Measurements from ENCODE around the gene NIBAN1. TPM values are rescaled to one million over a fixed set of nuclear protein-coding genes. Genes with fewer than 3 reads are reported as not detected.

NIBAN1 gene
- total and polyA plus RNA-seq, 2 experiments from 2014 or later: 6.9 to 11.1 TPM

- TF ChIP-seq EZH2phosphoT487 (IDR thresholded peaks at IDR 0.05; ENCODE audit: low read depth, severe bottlenecking, unreplicated experiment) (no peak), EZH2 (IDR thresholded peaks at IDR 0.05; ENCODE audit: borderline replicate concordance) (no peak), CTCF (IDR thresholded peaks at IDR 0.05; ENCODE audit: poor library complexity) (no peak)
Measured at GRCh38 chr1:184951788-184952187, 22.5 kb downstream of the NIBAN1 start.

GRCh38 chr1:184950906-184951305, 23.4 kb downstream of the NIBAN1 start:
- no peak overlapping the region for H3K27ac ChIP-seq
- WGBS (ENCODE audit: low lambda C conversion rate, missing lambda C conversion rate): 79% methylated on average over 2 of the region's 2 CpGs
- no peak overlapping the region for H3K4me3 ChIP-seq
- no peaks in the 10 kb centered on the region for H3K36me3 ChIP-seq (replicated peaks; ENCODE audit: insufficient read depth, low read depth)
- no peak overlapping the region for H2AFZ ChIP-seq
- no peak for DNase-seq (ENCODE audit: low spot score)
- no peaks in the 10 kb centered on the region for H4K20me1 ChIP-seq (ENCODE audit: insufficient read depth, poor library complexity, severe bottlenecking)
- no peak for TF ChIP-seq CTCF (IDR thresholded peaks at IDR 0.05; ENCODE audit: poor library complexity)
- TF ChIP-seq EZH2 (IDR thresholded peaks at IDR 0.05; ENCODE audit: borderline replicate concordance): no peak
- TF ChIP-seq EZH2phosphoT487 (IDR thresholded peaks at IDR 0.05; ENCODE audit: low read depth, severe bottlenecking, unreplicated experiment): no peak
- H3K9me2 ChIP-seq (replicated peaks; ENCODE audit: insufficient read depth): no peaks in the 10 kb centered on the region
- H3K27me3 ChIP-seq: no peaks in the 10 kb centered on the region
- no peak overlapping the region for H3K4me2 ChIP-seq
- H3K9me3 ChIP-seq (ENCODE audit: low read depth): no peaks in the 10 kb centered on the region
- H3K4me1 ChIP-seq (ENCODE audit: insufficient read depth): peaks cover 13% of the 10 kb centered on the region
- no peaks in the 10 kb centered on the region for H3K79me2 ChIP-seq

More at GRCh38 chr1:184951788-184952187, 22.5 kb downstream of the NIBAN1 start:
- Histone ChIP-seq H3K9me3 (ENCODE audit: low read depth) (no peaks in the 10 kb centered on the region), H3K9me2 (replicated peaks; ENCODE audit: insufficient read depth) (no peaks in the 10 kb centered on the region), H3K4me3 (no peak overlapping the region), H3K27me3 (no peaks in the 10 kb centered on the region), H3K36me3 (replicated peaks; ENCODE audit: insufficient read depth, low read depth) (no peaks in the 10 kb centered on the region), H3K4me2 (no peak overlapping the region), H4K20me1 (ENCODE audit: insufficient read depth, poor library complexity, severe bottlenecking) (no peaks in the 10 kb centered on the region), H3K4me1 (ENCODE audit: insufficient read depth) (peaks cover 13% of the 10 kb centered on the region), H2AFZ (no peak overlapping the region), H3K79me2 (no peaks in the 10 kb centered on the region), H3K27ac (no peak overlapping the region)
- WGBS (ENCODE audit: low lambda C conversion rate, missing lambda C conversion rate): 100% methylated on average over 3 of the region's 3 CpGs
- no peak for DNase-seq (ENCODE audit: low spot score)

GRCh38 chr1:184950227-184950626, 24.1 kb downstream of the NIBAN1 start:
- no peaks in the 10 kb centered on the region for H3K9me3 ChIP-seq (ENCODE audit: low read depth)
- peaks cover 13% of the 10 kb centered on the region for H3K4me1 ChIP-seq (ENCODE audit: insufficient read depth)
- H4K20me1 ChIP-seq (ENCODE audit: insufficient read depth, poor library complexity, severe bottlenecking): no peaks in the 10 kb centered on the region

More at GRCh38 chr1:184950227-184950626, 24.1 kb downstream of the NIBAN1 start:
- H3K4me3 ChIP-seq: no peak overlapping the region
- no peak for DNase-seq (ENCODE audit: low spot score)
- no peaks in the 10 kb centered on the region for H3K79me2 ChIP-seq
- H3K4me2 ChIP-seq: no peak overlapping the region
- no peaks in the 10 kb centered on the region for H3K36me3 ChIP-seq (replicated peaks; ENCODE audit: insufficient read depth, low read depth)
- H3K27me3 ChIP-seq: no peaks in the 10 kb centered on the region
- WGBS (ENCODE audit: low lambda C conversion rate, missing lambda C conversion rate): 56% methylated on average over 3 of the region's 3 CpGs
- no peak overlapping the region for H2AFZ ChIP-seq
- no peaks in the 10 kb centered on the region for H3K9me2 ChIP-seq (replicated peaks; ENCODE audit: insufficient read depth)
- no peak overlapping the region for H3K27ac ChIP-seq
- no peak for TF ChIP-seq CTCF (IDR thresholded peaks at IDR 0.05; ENCODE audit: poor library complexity)
- no peak for TF ChIP-seq EZH2phosphoT487 (IDR thresholded peaks at IDR 0.05; ENCODE audit: low read depth, severe bottlenecking, unreplicated experiment)
- TF ChIP-seq EZH2 (IDR thresholded peaks at IDR 0.05; ENCODE audit: borderline replicate concordance): no peak
